Measurements from ENCODE around the gene MKKS.

DNA sequence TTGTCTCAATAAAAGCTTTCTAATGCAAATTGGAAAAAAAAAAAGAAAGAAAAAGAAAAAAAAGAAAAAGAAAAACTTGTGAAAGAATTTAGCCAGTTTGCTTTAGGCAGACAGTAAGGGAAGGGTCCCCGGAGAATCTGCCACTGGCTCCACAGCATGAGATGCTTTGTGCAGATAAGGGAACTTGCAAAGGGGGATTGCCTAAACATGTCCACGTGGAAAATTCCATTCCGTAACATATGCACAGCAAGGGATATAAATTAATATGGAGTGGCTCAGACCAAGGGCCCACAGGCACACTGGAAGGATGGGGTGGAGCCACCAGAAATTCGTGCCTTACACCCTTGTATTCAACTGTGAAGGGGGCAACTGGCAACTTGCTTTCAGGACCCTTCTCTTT, 45.4 kb downstream of the MKKS start:
- TF ChIP-seq, protein P1, sequence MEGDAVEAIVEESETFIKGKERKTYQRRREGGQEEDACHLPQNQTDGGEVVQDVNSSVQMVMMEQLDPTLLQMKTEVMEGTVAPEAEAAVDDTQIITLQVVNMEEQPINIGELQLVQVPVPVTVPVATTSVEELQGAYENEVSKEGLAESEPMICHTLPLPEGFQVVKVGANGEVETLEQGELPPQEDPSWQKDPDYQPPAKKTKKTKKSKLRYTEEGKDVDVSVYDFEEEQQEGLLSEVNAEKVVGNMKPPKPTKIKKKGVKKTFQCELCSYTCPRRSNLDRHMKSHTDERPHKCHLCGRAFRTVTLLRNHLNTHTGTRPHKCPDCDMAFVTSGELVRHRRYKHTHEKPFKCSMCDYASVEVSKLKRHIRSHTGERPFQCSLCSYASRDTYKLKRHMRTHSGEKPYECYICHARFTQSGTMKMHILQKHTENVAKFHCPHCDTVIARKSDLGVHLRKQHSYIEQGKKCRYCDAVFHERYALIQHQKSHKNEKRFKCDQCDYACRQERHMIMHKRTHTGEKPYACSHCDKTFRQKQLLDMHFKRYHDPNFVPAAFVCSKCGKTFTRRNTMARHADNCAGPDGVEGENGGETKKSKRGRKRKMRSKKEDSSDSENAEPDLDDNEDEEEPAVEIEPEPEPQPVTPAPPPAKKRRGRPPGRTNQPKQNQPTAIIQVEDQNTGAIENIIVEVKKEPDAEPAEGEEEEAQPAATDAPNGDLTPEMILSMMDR (conservative IDR thresholded peaks at IDR 0.05; ENCODE audit: low read length), result no peak
- TF ChIP-seq EZH2phosphoT487 (IDR thresholded peaks at IDR 0.05; ENCODE audit: borderline replicate concordance), result no peak
